A549 (cell line): ENCODE results near the gene LGALS1. TPM values are rescaled to one million over a fixed set of nuclear protein-coding genes. Genes with fewer than 3 reads are reported as not detected.

ENCODE experiments used
- ATAC-seq, 2 experiments: fragments of 200-7000 bp in 1 of 2; fragments of >200 bp in 1 of 2; cut with Nextera tagmentation in 1 of 2; cut with Tn5 transposase in 1 of 2; 3 replicates each; pipeline versions ENCODE4 v1.8.0 to v1.9.1; 2018 to 2020; ENCODE audit warnings: mild to moderate bottlenecking in 1 of 2, moderate library complexity in 1 of 2
- CTCF ChIA-PET: fragments of 300-600 bp; sonication (Branson Sonifier 250); formaldehyde crosslinking; extraction: SDS; loops from one replicate; lab custom pipeline; 2021; ENCODE audit warnings: antibody characterized with exemption, inconsistent platforms; lab: Yijun Ruan, JAX
- POLR2A ChIA-PET: fragments of 350-600 bp; formaldehyde crosslinking; extraction: SDS; loops from one replicate; lab custom pipeline; 2021; ENCODE audit warnings: antibody characterized with exemption, inconsistent platforms; lab: Yijun Ruan, JAX
- DNase-seq, 2 experiments: peaks; one replicate each; pipeline versions ENCODE4 v3.0.0 to v3.0.0-alpha.2; 2011 to 2016; ENCODE audit warnings: low read depth in 1 of 2, low spot score in 1 of 2
- FAIRE-seq: peaks from 2 replicates; lab custom pipeline; 2011; peaks lifted over from hg19 to GRCh38; lab: Jason Lieb, UNC
- H3K27ac ChIP-seq, 2 experiments: fragments of >200 bp; sonication (Bioruptor Twin); formaldehyde crosslinking; 3 replicates each; pipeline ENCODE4 v1.5.1; 2016 to 2017
- H3K4me1 ChIP-seq: fragments of >200 bp; sonication (Bioruptor Twin); formaldehyde crosslinking; 3 replicates; pipeline ENCODE4 v1.6.1; 2016
- H3K4me2 ChIP-seq: fragments of >200 bp; sonication (Bioruptor Twin); formaldehyde crosslinking; 3 replicates; pipeline ENCODE4 v1.6.1; 2016
- H3K4me3 ChIP-seq: fragments of >200 bp; sonication (Bioruptor Twin); formaldehyde crosslinking; 3 replicates; pipeline ENCODE4 v1.5.1; 2016
- H3K9me3 ChIP-seq: fragments of >200 bp; sonication (Bioruptor Twin); formaldehyde crosslinking; 3 replicates; pipeline ENCODE4 v1.6.1; 2016
- BHLHE40 ChIP-seq: IDR thresholded peaks from 2 replicates; pipeline ENCODE4 v1.6.1; 2012; ENCODE audit warnings: low read depth, low read length, inconsistent platforms
- CBX2 ChIP-seq: fragments of 200-600 bp; sonication (generic); IDR thresholded peaks from 2 replicates; pipeline ENCODE4 v1.6.1; 2016; ENCODE audit warnings: low read depth, mild to moderate bottlenecking, borderline replicate concordance
- CHD2 ChIP-seq: fragments of 150-350 bp; IDR thresholded peaks from 2 replicates; pipeline ENCODE4 v1.6.1; 2014; ENCODE audit warnings: low read length; ENCODE audit not compliant: partially characterized antibody
- HEYL ChIP-seq: fragments of 250-450 bp; sonication (Bioruptor Pico); IDR thresholded peaks from 2 replicates; pipeline ENCODE4 v1.8.0; 2021; ENCODE audit warnings: mild to moderate bottlenecking, moderate library complexity
- HOXB13 ChIP-seq: fragments of 250-450 bp; sonication (Bioruptor Pico); IDR thresholded peaks from 2 replicates; pipeline ENCODE4 v1.5.0; 2020; ENCODE audit warnings: low read depth, mild to moderate bottlenecking, moderate library complexity
- JUN ChIP-seq, 2 experiments: fragments of >200 bp; sonication (Bioruptor Twin); formaldehyde crosslinking; IDR thresholded peaks; 2 replicates in 1 of 2; 3 replicates in 1 of 2; pipeline ENCODE4 v1.6.1; 2016 to 2017
- NPAS2 ChIP-seq: fragments of 250-450 bp; sonication (Bioruptor Pico); IDR thresholded peaks from 2 replicates; pipeline ENCODE4 v1.8.0; 2022; ENCODE audit warnings: mild to moderate bottlenecking, moderate library complexity, borderline replicate concordance
- NR3C1 ChIP-seq: fragments of >200 bp; sonication (Bioruptor Twin); formaldehyde crosslinking; IDR thresholded peaks from 3 replicates; pipeline ENCODE4 v1.6.1; 2017
- POLR2A ChIP-seq: IDR thresholded peaks from 2 replicates; pipeline ENCODE4 v1.6.1; 2012; ENCODE audit warnings: mild to moderate bottlenecking, low read length
- RFX5 ChIP-seq: fragments of 450-650 bp; IDR thresholded peaks from 2 replicates; pipeline ENCODE4 v1.7.1; 2014; ENCODE audit warnings: antibody characterized with exemption, mild to moderate bottlenecking, moderate library complexity
- TP53 ChIP-seq: fragments of 250-450 bp; sonication (Bioruptor Pico); IDR thresholded peaks from 2 replicates; pipeline ENCODE4 v1.5.0; 2021; ENCODE audit warnings: mild to moderate bottlenecking, moderate library complexity
- ZSCAN20 ChIP-seq: fragments of 250-450 bp; sonication (Bioruptor Pico); IDR thresholded peaks from 2 replicates; pipeline ENCODE4 v1.8.0; 2022; ENCODE audit warnings: mild to moderate bottlenecking, moderate library complexity
- WGBS: methylation state at CpG from one replicate; pipeline ENCODE4 v1.1.6; 2017; ENCODE audit errors: missing lambda C conversion rate; 5-methylcytosine and 5-hydroxymethylcytosine counted together
- polyA plus RNA-seq, 4 experiments: library from polyadenylated mRNA; depleted of rRNA in 3 of 4; stranded (reverse); fragments of >200 nt; fragmentation: RNase III in 1 of 4; extraction: RNeasy Plus Mini Kit Qiagen cat#74134 plus additional on column Dnase treatment in 1 of 4; gene quantifications; 2 replicates in 3 of 4; 3 replicates in 1 of 4; pipeline ENCODE4 v1.2.3, GENCODE V29; 2011 to 2017
- TF ChIP-seq, protein P1 (sequence below): IDR thresholded peaks from 2 replicates; pipeline ENCODE4 v1.6.1; 2012
- TF ChIP-seq, protein P2 (sequence below): IDR thresholded peaks from 2 replicates; pipeline ENCODE4 v1.6.1; 2012
- TF ChIP-seq, protein P3 (sequence below): IDR thresholded peaks from 2 replicates; pipeline ENCODE4 v1.6.1; 2012; ENCODE audit warnings: low read depth, borderline replicate concordance
- TF ChIP-seq, protein P4 (sequence below): fragments of >200 bp; sonication (Bioruptor Twin); formaldehyde crosslinking; IDR thresholded peaks from 3 replicates; pipeline ENCODE4 v1.6.1; 2016

Gene LGALS1
- polyA plus RNA-seq, 2 of the 4 experiments (the other 2 are of a cell fraction): 584 to 1,477 TPM

DNA sequence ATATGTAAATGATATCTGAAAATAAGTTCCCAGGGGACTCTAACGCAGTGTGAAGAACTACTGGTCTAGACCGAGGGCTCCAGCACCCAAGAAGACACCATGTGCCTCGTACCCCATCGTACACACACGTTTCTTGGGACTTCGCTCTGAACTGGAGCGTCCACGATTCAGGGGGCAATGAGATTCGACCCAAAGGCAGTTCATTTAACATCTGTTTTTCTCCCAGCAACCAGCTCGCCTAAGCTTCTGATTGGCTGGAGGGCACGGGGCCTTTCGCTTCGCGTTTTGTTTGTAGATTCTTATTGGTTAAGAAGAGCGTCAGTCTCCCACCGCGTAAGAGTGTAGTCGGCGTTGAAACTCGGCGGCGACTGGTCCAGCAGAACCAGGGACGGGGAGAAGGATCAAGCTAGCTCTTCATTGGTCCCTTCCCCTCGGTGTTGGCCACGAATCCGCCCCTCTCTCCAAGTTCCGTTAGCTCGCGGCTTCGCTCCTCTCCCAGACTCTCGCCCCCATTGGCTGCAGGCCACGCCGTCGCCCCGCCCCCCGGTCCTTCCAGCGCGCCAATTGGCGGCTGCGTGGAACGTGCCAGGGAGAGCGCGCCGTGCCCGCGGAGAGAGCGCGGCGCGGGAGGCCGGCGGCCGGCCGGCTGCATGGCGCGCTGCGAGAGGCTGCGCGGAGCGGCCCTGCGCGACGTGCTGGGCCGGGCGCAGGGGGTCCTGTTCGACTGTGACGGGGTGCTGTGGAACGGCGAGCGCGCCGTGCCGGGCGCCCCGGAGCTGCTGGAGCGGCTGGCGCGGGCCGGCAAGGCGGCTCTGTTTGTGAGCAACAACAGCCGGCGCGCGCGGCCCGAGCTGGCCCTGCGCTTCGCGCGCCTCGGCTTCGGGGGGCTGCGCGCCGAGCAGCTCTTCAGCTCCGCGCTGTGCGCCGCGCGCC, 17.0 kb upstream of the LGALS1 start, which contains the start of gene PDXP:
Gene PDXP, plus strand, starts transcription at position 591 of the 933 bp plus-strand sequence. Its CDS starts 60 bp downstream, at position 651.
- peak within 1 kb of the TSS; percentile 77 to 92 for H3K27ac ChIP-seq
- no peak for FAIRE-seq
- peaks cover 15% of the 10 kb centered on the region for H3K4me1 ChIP-seq
- WGBS: 6% methylated on average over 19 of the region's 101 CpGs
- peak within 1 kb of the TSS; percentile 82 for H3K4me3 ChIP-seq
- peak within 1 kb of the TSS; percentile 98 for H3K4me2 ChIP-seq
- ChIA-PET CTCF (interaction anchor here (0.8 to 8.3 kb wide), 10 partner anchors 10 to 51 kb away, joined by 3 to 67 read pairs (median 4); partner anchors contain the start of genes GGA1, SH3BP1 and TRIOBP), POLR2A (interaction anchor here (0.7 to 2.6 kb wide), 13 partner anchors 15 to 598 kb away, joined by 3 to 31 read pairs (median 5); partner anchors contain the start of genes GCAT, LGALS1 and NOL12)
- peak; percentile 97 to 99 for DNase-seq
- TF ChIP-seq POLR2A: peak; percentile 64
- TF ChIP-seq, protein P1, sequence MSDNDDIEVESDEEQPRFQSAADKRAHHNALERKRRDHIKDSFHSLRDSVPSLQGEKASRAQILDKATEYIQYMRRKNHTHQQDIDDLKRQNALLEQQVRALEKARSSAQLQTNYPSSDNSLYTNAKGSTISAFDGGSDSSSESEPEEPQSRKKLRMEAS: peak; percentile 77
- TF ChIP-seq, protein P2, sequence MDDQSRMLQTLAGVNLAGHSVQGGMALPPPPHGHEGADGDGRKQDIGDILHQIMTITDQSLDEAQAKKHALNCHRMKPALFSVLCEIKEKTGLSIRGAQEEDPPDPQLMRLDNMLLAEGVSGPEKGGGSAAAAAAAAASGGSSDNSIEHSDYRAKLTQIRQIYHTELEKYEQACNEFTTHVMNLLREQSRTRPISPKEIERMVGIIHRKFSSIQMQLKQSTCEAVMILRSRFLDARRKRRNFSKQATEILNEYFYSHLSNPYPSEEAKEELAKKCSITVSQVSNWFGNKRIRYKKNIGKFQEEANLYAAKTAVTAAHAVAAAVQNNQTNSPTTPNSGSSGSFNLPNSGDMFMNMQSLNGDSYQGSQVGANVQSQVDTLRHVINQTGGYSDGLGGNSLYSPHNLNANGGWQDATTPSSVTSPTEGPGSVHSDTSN: peak; percentile 97
- TF ChIP-seq RFX5: peak; percentile 98
- no peak for TF ChIP-seq TP53 (CRISPR knock-in tag)
- no peak for TF ChIP-seq CHD2
- TF ChIP-seq HOXB13 (CRISPR knock-in tag): 0 out of 2 replicates have a peak, but pooled peaks have one; percentile 39
- TF ChIP-seq, protein P3, sequence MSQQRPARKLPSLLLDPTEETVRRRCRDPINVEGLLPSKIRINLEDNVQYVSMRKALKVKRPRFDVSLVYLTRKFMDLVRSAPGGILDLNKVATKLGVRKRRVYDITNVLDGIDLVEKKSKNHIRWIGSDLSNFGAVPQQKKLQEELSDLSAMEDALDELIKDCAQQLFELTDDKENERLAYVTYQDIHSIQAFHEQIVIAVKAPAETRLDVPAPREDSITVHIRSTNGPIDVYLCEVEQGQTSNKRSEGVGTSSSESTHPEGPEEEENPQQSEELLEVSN: peak; percentile 82; the same call in 1 of the 2 replicates
- 0 out of 2 replicates have a peak, but pooled peaks have one; percentile 43 for TF ChIP-seq BHLHE40
- TF ChIP-seq, protein P4, sequence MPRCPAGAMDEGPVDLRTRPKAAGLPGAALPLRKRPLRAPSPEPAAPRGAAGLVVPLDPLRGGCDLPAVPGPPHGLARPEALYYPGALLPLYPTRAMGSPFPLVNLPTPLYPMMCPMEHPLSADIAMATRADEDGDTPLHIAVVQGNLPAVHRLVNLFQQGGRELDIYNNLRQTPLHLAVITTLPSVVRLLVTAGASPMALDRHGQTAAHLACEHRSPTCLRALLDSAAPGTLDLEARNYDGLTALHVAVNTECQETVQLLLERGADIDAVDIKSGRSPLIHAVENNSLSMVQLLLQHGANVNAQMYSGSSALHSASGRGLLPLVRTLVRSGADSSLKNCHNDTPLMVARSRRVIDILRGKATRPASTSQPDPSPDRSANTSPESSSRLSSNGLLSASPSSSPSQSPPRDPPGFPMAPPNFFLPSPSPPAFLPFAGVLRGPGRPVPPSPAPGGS: peak; percentile 57; the same call in 1 of the 3 replicates
- peak in 1 of 2 experiments; percentile 62; a peak in 1 of 5 replicates for TF ChIP-seq JUN (IDR thresholded peaks at IDR 0.05)
- no peak for TF ChIP-seq NPAS2
- H3K9me3 ChIP-seq: no peaks in the 10 kb centered on the region
- peak; percentile 97 to 99 for ATAC-seq

DNA sequence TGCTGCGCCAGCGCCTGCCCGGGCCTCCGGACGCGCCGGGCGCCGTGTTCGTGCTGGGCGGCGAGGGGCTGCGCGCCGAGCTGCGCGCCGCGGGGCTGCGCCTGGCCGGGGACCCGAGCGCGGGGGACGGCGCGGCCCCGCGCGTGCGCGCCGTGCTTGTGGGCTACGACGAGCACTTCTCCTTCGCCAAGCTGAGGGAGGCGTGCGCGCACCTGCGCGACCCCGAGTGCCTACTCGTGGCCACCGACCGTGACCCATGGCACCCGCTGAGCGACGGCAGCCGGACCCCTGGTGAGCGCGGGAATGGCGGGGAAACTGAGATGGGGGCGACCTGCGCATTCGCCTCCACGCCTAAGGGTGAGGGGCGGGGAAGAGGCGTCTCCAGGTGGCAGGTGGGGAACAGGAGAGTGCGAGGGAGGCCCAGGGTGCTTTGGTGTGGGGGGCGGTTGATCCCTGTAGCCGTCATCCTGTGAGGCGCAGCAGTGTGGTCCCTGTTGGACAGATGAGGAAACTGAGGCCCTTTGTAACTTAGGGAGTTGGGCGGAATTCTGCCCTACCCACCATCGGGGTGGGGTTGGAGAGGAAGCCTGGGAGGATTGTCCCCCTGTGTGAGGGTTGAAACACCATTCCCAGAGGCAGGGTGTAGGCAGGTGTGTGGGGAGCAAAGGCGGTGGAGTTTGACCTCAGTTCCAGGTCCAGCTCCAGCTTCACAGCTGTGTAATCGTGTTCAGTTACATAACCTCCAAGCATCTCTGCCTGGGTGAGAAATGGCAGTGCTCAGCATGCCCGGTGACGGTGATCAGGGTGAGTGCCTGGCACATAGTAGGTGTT, 16.2 kb upstream of the LGALS1 start:
- FAIRE-seq (no peak), ATAC-seq (peak in 1 of 2 experiments; percentile 36; a peak in 2 of 6 replicates), DNase-seq (no peak)
- ChIA-PET POLR2A (interaction anchor here (0.7 to 2.6 kb wide), 9 partner anchors 16 to 597 kb away, joined by 3 to 31 read pairs (median 5); partner anchors contain the start of genes LGALS1 and NOL12), CTCF (interaction anchor here (0.7 to 8.3 kb wide), 11 partner anchors 10 to 158 kb away, joined by 3 to 67 read pairs (median 4); partner anchors contain the start of genes GGA1, LGALS1 and SH3BP1)
- Histone ChIP-seq H3K27ac (peak overlapping the region; percentile 77 to 92), H3K4me3 (peak overlapping the region; percentile 82), H3K9me3 (no peaks in the 10 kb centered on the region), H3K4me2 (peak overlapping the region; percentile 98), H3K4me1 (peaks cover 15% of the 10 kb centered on the region)
- WGBS: 22% methylated on average over 13 of the region's 68 CpGs
- no peak for TF ChIP-seq ZSCAN20 (CRISPR knock-in tag)
- no peak for TF ChIP-seq CBX2
- TF ChIP-seq, protein P1: no peak
- no peak for TF ChIP-seq HEYL (CRISPR knock-in tag)
- TF ChIP-seq NR3C1: no peak
